GM21423 (cell line): Measurements from ENCODE around the gene GCN1.
"Not testable (repeated sequence)": the region's sequence is repeated elsewhere in the genome, so short reads cannot be mapped to it uniquely, and the experiment has no call there.

Source experiments
- ATAC-seq: cut with Tn5 transposase; IDR thresholded peaks from one replicate; pipeline ENCODE4 v1.9.1; 2021; ENCODE audit warnings: mild to moderate bottlenecking, moderate library complexity; ENCODE audit not compliant: unreplicated experiment

GCN1 gene

GRCh38 chr12:120215766-120216735, 21.5 kb upstream of the GCN1 start:
- ATAC-seq, result no peak

DNA sequence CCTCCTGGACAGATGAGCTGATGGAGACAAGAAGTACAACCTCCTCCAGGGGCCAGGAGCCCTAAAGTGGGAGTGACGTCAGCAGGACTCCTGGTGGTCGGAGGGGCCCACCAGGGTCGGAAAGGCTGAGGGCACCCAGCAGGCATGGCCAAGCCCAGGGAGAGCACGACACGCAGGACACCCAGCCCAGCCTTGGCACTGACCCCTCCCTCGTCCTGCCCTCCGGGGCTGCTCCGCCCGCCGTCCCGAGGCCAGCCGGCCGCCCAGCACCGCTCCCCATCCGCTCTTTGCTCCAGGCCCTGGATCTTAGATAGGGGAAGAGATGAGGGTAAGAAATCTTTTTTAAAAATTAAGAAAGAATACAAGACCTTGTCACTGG, 20.8 kb upstream of the GCN1 start:
- no peak for ATAC-seq

DNA sequence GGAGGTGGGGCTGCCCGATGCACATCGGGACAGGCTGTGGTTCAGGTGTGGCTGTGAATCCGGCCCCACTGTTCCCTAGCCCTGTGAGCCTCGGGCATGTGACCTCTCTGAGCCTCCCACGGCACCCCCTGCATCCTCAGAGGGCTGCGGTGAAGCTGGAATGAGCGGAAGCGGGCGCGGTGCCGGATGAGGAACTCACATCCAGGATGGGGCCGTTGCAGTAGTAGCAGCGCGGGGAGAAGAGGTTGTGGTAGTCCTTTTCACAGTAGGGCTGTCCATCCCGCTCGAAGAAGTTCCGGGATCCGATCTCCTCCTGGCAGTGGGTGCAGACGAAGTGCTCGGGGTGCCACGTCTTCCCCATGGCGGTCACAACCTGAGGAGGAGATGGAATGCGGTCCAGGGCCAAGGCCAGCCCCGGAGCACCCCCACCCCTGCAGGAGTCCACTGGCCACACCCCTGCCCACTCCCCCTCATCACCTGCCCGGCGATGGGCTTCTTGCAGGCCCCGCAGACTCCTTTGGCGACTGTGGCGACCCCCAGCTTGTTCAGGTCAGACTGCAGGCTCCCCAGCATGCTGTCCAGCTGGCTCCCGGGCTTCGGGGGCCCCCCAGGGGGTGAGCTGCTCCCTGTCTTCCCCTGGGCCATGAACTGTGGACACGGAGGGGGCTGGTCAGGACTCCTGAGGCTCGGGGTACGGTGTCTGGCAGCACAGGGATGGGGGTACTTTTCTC, 20.3 kb upstream of the GCN1 start:
- ATAC-seq, result no peak

DNA sequence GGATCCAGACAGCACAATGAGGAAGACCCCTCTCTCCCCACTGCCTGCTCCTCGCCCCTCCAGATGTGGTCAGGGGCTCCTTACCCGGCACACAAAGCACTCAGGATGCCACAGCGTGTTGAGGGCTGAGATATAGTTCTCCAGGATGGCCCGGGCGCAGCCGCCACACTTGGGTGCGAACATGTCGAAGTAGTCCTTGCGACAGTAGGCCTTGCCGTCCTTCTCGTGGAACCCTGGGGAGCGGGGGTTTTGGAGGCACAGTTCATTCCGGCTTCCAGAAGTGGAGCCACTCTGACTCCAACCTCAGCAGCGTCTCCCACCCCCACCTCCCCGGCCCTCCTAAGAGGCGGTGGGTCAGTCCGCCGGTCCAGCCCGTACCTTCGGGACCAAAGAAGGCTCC, 19.2 kb upstream of the GCN1 start:
- no peak for ATAC-seq

GRCh38 chr12:120213182-120213581, 18.7 kb upstream of the GCN1 start:
- ATAC-seq, result not testable (repeated sequence)

DNA sequence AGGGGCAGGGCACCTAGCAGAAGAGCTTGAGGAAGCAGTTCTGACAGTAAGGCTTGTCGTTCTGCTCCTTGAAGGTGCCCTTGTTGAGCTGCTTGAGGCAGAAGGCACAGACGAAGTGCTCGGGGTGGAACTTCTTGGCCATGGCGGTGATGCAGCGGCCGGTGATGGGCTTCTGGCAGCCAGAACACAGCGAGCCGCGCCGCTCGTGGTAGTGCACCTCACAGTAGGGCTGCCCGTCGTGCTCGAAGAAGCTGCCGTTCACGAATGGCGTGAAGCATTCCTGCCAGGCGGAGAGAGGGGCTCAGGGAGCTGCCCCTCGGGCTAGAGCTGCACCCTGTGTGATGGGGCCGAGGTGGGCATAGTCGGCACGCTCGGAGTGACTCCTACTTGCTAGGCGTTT, 17.8 kb upstream of the GCN1 start:
- ATAC-seq, result no peak

DNA sequence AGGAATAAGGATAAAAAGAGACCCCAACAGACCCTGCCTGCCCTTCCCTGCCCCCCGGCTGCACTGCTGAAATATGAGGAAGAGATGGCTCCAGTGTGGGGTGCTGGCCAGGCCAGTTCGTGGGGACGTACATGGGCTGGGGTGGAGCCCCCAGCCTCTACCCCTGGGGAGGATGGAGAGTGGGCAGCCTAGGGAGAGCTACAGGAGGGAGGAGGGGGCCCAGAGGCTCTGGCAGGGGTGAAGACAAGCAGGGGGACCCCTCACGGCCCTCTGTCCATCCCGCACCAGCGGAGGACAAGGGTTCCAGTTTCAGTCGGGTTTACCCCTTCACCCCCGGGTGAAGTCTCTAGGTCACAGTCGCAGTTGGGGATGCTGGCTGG, 17.4 kb upstream of the GCN1 start:
- ATAC-seq, result no peak

DNA sequence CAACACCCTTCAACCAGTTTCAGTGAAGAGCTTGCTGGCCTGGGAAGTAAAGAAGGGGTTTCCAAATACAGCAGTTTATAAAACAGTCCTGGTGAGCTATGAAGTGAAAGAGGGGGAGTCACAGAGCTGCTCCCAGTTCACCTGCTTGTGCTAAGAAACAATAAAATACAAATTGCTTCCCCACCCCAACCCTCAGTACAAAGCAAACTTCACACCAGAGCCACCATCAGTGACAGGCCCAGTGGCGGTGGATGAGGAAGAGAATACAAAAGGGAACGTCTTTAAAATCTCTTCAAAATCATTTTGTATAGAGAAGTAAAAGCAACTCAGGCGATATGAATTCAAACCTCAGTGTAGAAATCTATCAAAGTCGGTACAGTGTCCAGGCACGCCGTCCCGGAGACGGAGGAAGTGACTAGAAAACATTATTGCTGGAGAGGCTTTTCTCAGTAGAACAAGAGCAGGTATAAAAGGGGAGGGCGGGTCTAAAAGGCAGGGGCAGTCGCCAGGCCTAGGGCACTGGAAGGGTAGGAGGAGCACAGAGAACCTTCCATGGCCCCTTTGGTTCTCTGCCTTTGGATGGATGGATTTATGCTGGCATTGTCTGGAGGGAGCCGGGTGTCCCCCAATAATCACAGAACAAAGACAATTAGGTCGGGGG, 16.9 kb upstream of the GCN1 start:
- no peak for ATAC-seq

DNA sequence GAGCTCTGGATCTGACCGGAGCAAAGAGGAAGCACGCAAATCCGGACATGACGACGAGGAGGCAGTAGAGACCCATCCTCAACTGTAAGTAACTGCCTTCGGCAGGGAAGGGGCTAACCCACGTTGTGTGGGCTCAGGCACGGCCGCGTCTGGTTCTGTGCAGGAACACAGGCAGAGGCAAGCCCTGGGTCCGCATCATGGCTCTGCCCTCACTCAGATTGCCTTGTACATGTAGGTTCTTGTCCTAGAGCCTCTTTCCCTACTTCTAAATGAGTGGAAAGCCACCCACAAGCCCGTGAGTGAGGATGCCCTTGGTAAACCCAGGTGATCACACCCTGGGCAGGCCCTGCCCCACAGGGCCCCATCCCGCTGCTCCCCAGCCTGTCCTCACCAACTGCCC, 15.3 kb upstream of the GCN1 start:
- no peak for ATAC-seq

DNA sequence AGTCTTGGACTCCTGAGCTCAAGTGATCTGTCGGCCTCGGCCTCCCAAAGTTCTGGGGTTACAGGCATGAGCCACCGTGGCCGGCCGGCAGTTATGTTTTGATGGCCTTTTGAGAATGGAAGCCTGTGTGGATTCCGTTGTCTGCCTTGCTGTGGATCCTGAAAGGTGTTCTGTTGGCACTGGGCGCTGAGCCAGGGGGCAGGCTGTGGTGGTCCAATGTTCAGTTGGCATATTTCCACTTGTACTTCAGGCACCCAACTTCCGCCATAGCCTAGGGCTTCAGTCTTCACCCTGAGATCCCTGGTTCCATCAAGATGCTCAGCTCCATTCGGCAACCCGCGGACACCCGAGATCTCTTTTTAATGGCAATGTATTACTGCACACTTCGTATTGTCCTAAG, 12.7 kb upstream of the GCN1 start:
- no peak for ATAC-seq

DNA sequence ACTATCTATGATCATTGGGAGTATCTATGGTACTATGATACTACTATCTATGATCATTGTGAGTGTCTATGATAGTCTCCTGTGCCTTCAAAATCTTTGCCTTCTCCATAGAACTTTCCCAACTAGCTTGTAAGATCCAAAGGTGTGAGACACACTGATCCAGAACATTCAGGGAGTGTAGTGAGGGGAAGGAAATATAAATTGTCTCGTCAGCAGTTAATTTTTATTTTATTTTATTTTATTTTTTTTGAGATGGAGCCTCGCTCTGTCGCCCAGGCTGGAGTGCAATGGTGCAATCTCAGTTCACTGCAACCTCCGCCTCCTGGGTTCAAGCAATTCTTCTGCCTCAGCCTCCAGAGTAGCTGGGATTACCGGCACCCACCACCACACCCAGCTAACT, 12.3 kb upstream of the GCN1 start:
- ATAC-seq, result not testable (repeated sequence)

DNA sequence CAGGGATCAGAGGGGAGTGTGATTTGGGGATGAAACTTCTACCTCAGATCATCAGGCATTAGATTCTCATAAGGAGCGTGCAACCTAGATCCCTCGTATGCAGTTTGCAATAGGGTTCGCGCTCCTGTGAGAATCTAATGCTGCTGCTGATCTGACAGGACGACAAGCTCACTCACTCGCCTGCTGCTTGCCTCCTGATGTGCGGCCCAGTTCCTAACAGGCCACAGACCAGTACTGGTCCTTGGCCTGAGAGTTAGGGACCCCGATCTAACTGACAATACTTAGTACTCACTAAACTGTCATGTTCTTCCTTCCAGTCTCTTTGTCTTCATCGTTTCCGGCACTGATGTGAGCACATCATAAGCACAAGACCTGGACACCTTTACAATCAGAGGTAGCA, 11.7 kb upstream of the GCN1 start:
- ATAC-seq, result no peak

- ATAC-seq, result no peak
Measured at GRCh38 chr12:120204171-120204570, 9.7 kb upstream of the GCN1 start.

- ATAC-seq, result no peak
Measured at GRCh38 chr12:120200364-120200800, 5.9 kb upstream of the GCN1 start.

DNA sequence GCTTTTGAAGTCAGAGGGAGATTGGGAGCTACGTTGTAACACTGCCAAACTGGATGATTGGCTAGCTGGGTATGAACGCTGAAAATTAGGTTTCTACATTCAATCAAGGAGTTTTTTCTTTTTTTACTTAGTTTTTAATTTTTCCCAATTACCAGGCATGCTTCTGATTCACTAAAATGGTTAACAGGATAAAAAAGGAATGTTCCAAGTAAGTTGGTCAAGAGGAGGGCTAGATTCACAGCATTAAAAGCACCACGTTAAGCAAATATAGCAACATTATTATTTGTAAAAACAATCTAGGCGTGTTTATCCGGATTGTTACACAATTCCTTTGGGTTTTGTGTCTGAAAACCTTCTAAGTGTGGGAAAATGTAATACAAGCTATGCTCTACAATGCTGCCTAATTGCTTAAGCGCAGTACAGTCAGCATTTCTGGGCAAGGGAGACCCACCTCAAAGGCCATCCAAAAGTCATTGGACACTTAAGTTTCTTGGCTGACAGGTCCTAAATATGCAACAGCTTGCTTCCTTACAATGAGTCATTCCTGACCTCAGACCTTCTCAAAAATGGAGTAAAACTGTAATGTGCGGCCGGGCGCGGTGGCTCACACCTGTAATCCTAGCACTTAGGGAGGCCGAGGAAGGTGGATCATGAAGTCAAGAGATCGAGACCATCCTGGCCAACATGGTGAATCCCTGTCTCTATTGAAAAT, 5.2 kb upstream of the GCN1 start:
- ATAC-seq, result no peak

DNA sequence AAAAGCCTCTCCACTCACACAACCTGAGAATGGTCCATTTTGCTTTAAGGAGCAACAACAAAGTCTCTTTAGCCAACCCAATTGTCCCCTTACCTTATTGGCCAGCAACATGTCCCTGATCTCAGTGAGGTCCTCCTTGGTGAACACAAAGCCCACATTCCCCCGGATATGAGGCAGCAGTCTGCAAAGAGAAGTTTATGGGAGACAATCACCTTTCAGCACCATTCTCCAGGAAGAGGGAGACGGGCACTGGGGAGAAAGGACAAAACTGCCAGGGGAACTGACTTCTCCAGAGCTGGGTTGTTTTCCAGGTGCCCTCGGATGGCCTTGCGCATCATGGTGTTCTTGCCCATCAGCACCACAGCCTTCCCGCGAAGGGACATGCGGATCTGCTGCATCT, 4.5 kb upstream of the GCN1 start:
- ATAC-seq, result no peak

- ATAC-seq, result no peak
Measured at GRCh38 chr12:120197542-120197887, 3.0 kb upstream of the GCN1 start.

GRCh38 chr12:120196817-120197541, 2.5 kb upstream of the GCN1 start:
- ATAC-seq, result not testable (repeated sequence)

DNA sequence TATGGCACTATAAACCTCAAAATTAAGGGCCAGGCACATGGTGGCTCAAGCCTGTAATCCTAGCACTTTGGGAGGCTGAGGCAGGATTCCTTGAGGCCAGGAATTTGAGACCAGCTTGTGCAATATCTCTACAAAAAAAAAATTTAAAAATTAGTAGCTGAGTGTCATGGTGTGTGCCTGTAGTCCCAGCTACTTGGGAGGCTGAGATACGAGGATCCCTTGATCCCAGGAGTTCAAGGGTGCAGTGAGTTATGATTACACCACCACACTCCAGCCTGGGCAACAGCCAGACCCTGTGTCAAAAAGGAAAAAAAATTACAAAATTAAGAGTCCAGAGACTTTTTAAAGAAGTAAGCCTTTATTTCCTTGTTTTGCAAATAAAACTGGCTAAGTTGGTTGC, 1.8 kb upstream of the GCN1 start:
- no peak for ATAC-seq

DNA sequence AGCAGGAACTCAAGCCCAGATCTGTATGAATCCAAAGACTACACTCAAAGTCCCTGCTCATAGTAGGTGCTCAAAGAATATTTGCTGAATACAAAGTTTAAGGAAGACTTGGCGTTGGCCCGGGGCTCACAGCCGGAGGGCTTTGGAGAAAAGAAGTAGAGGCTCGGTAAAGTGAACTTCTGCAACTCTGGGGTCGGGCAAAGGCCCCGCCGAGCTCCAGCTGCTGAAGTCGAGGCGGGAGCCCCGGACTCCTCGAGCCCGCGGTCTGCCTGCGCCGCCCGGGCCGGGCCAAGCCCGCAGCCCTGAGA, 335 bp downstream of the GCN1 start:
- no peak for ATAC-seq

- not testable (repeated sequence) for ATAC-seq
Measured at GRCh38 chr12:120193286-120193685, 1.2 kb downstream of the GCN1 start.
